IPS-18c (cell line): Measurements from ENCODE around the gene MBTPS2.

ENCODE experiments used
- H3K4me3 ChIP-seq: 2 replicates; pipeline ENCODE4 v1.7.0; 2013; ENCODE audit warnings: low read depth, mild to moderate bottlenecking, low read length, moderate library complexity; ENCODE audit not compliant: insufficient read depth
- H3K9me3 ChIP-seq: one replicate; pipeline ENCODE4 v1.6.1; 2013; ENCODE audit warnings: mild to moderate bottlenecking, low read length, moderate library complexity; ENCODE audit not compliant: control insufficient read depth, insufficient read depth

MBTPS2 gene

DNA sequence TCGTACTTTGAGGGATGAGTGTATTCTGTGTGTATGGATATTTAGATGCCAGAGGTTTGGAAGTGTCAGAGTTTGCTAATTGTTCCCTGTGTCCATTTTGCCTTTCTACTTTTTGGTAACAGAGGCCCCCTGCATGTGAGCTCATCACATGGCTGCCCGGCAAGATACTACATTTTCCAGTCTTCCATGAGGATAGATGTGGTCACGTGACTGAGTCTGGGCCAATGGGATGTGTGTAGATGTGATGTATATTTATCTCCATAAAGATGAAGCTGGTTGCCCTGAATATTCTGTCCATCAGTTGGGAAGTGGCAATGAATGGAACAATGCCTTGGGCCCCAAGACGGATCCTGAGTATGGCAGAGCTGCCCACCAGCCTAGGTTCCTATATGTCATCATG, 72.1 kb downstream of the MBTPS2 start:
- H3K9me3 ChIP-seq, result no peaks in the 10 kb centered on the region
- no peak overlapping the region for H3K4me3 ChIP-seq

DNA sequence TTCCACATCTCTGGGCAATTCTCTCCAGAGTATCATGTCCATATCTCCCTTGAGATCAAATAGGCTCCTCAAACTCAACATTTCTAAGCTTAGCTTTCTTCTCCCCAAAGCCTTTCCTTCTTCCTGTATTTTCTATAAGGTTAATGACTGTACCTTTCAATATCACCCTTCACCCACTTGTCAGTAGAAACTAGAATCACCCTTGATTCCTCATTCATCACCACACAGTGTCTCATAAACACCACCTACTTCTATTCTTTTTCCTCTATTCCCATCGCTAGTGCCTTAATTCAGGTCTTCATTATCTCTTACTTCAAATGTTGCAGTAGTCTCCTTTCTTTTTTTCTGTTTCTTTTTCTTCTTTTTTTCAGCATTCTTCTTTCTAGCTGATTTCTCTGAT, 72.8 kb downstream of the MBTPS2 start:
- Histone ChIP-seq H3K4me3 (no peak overlapping the region), H3K9me3 (no peaks in the 10 kb centered on the region)

DNA sequence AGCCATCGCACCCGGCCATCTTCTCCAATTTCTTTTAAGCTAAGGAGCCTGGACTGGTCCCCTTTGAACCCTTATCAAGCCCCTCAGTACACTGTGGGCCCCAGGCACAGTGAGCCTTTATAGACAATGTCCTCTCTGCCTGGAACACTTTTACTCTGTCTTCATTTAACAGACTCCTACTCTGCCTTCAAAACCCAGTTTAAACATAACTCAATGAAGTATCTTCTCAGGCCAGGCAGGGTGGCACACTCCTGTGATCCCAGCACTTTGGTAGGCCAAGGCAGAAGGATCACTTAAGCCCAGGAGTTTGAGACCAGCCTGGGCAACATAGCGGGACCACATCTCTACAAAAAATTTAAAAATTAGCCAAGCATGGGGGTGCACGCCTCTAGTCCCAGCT, 73.6 kb downstream of the MBTPS2 start:
- H3K9me3 ChIP-seq, result no peaks in the 10 kb centered on the region

DNA sequence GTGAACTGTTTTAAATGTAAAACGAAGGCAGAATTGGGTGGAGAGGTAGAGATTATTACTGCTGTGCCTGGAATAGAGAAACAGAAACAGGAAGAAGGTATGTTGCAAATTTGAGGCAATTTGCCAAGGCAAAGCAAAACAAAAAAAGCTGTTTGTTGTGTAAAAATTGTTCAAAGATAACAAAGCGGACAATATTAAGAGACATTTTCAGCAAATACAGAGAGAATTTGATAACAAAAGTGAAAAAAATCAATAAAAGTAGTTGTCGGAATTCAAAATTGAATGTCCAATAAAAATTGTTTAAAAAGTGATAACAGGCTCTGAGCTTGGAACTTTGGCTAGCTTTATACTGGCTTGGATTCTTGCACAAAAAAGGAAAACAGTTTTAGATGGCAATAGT, 86.7 kb downstream of the MBTPS2 start:
- Histone ChIP-seq H3K9me3 (no peaks in the 10 kb centered on the region), H3K4me3 (no peak overlapping the region)

More for the DNA sequence above, 73.6 kb downstream of the MBTPS2 start:
- H3K4me3 ChIP-seq, result no peak overlapping the region

DNA sequence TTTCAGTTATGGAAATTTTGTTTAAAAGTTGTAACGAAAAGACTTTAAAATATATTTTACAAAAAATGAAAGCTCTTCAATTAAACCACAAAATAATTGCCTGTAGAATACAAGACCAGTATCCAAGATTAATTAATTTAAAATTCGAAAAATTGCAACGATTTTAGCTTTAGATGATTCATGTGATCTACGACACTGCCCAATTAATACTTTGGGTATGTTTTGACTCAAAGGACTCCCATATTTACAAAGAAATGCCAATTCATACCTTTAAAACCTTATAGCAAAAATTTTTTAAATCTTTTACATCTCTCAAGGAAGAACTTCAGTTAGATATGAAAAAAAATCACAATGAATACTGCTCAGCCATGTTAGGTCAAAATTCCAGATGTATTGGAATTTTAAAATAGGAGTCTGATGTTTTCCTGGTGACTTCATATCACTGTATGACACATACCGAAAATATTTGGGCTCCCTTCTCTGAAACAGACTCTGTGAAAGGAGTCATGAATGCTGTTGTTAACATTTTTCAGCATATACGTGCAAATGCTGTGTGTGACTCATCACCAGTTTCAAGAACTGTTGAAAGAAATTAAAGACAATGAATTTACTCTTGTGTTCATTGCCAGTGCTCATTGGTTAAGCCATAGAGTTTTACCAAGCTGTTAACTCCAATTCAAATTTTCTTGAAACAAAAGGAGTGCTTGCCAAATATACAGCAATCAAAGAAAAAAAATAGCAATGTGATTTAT, 87.3 kb downstream of the MBTPS2 start:
- H3K4me3 ChIP-seq, result no peak overlapping the region
- no peaks in the 10 kb centered on the region for H3K9me3 ChIP-seq

DNA sequence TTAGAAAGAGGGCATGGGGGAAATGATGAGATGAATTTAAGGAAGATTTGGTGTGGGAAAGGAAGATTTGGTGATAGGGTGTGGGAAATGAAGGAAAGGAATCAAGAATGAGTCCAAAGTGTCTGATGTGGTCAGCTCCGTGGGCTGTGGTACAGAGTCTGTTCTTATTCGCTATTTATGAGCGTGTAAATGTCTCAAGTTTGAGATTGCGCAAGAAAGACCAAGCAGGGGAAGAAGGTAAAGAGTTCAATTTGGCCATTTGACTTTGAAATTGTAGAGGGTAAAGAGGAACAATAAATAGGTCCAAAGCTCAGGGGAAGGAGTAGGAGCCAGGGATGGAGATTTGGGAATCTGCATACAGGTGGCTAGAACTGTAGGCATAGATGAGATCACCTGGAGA, 89.8 kb downstream of the MBTPS2 start:
- H3K4me3 ChIP-seq, result no peak overlapping the region
- H3K9me3 ChIP-seq, result no peaks in the 10 kb centered on the region

- Histone ChIP-seq H3K4me3 (no peak overlapping the region), H3K9me3 (no peaks in the 10 kb centered on the region)
These were observed 91.6 kb downstream of the MBTPS2 start for GRCh38 chrX:21930986-21931385.

GRCh38 chrX:21932292-21933002, 93.0 kb downstream of the MBTPS2 start:
- Histone ChIP-seq H3K4me3 (no peak overlapping the region), H3K9me3 (peaks cover 2% of the 10 kb centered on the region)

DNA sequence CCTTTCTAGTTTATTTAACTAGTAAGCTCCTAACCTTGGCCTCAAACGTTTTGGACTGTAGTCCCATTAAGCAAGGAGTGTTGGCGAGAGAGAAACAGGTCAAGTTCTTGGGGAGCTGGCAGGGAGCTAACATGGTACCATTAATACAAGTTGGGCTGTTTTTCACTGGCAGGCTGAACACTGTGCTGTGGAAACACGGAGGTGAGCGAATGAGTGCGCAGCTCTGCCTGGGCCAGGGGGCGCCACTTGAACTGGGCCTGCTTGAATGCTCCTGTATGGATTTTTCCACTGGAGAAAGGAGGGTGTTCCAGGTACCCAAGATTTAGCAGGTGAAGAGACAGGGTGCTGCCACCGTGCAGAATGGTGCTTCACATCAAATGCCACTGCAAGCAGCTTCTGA, 93.7 kb downstream of the MBTPS2 start:
- no peak overlapping the region for H3K4me3 ChIP-seq
- H3K9me3 ChIP-seq, result peaks cover 2% of the 10 kb centered on the region

DNA sequence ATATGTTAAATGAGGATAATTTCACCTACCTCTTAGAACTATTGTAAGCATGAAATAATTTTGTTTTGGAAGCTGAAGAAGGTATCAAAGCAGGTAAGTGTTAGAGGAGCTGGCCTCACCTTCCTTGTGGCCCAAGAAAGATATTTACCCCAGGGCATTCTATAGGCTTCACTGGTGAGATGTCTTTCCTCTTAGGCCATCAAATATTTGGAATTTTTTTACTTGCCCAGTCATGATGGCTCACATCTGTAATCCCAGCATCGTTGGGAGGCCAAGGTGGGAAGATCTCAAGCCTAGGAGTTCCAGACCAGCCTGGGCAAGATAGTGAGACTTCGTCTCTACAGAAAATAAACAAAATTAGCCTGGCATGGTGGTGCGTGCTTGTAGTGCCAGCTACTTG, 95.0 kb downstream of the MBTPS2 start:
- Histone ChIP-seq H3K4me3 (no peak overlapping the region), H3K9me3 (peaks cover 2% of the 10 kb centered on the region)
